Measurements from ENCODE around the gene LRRN4CL. TPM values are rescaled to one million over a fixed set of nuclear protein-coding genes. Genes with fewer than 3 reads are reported as not detected.
A peak's percentile ranks its signal among the peaks of the same experiment; 100 is the strongest.

The LRRN4CL gene
- total and polyA plus RNA-seq, 9 of the 15 experiments (the other 6 are each of a cell fraction or from before 2014, with no cell fraction given): 0.03 to 0.11 (median 0.05) TPM; not detected in 4

- TF ChIP-seq CTCFL (IDR thresholded peaks at IDR 0.05; ENCODE audit: borderline replicate concordance, insufficient read depth, low read depth, low read length, poor library complexity, severe bottlenecking): peak; percentile 79
- TF ChIP-seq NR3C1 (CRISPR knock-in tag; IDR thresholded peaks at IDR 0.05): no peak
- TF ChIP-seq ZBTB11 (CRISPR knock-in tag; IDR thresholded peaks at IDR 0.05): no peak
- no peak for TF ChIP-seq MTF1 (CRISPR knock-in tag; IDR thresholded peaks at IDR 0.05; ENCODE audit: borderline replicate concordance)
- no peak for TF ChIP-seq KDM2B (CRISPR knock-in tag; IDR thresholded peaks at IDR 0.05)
- TF ChIP-seq CREM (IDR thresholded peaks at IDR 0.05; ENCODE audit: low read depth): peak; percentile 42
- no peak for TF ChIP-seq ZBTB40 (IDR thresholded peaks at IDR 0.05)
- no peak for TF ChIP-seq ZBTB40 (CRISPR knock-in tag; IDR thresholded peaks at IDR 0.05)
- TF ChIP-seq GATAD2B (IDR thresholded peaks at IDR 0.05; ENCODE audit: borderline replicate concordance): no peak
Measured at GRCh38 chr11:62694455-62695167, 5.3 kb upstream of the LRRN4CL start (continued).

Data from K562 (cell line).